Caco-2 (cell line): ENCODE measurements around the gene CD151. TPM values are rescaled to one million over a fixed set of nuclear protein-coding genes. Genes with fewer than 3 reads are reported as not detected.

Experiments
- BruUV-seq: library from RNA; stranded (reverse); fragments of 400-500 nt; replicated peaks from 2 replicates; lab custom pipeline; 2021; lab: Mats Ljungman, UMichigan
- CTCF ChIA-PET: fragments of 300-600 bp; sonication (Branson Sonifier 250); formaldehyde crosslinking; loops from one replicate; lab custom pipeline; 2022; ENCODE audit warnings: antibody characterized with exemption; lab: Charles Lee
- POLR2A ChIA-PET: fragments of 300-600 bp; sonication (Branson Sonifier 250); formaldehyde crosslinking; loops from one replicate; lab custom pipeline; 2022; ENCODE audit warnings: antibody characterized with exemption; lab: Charles Lee
- DNase-seq, 2 experiments: peaks; one replicate each; pipeline versions ENCODE4 v3.0.0 to v3.0.0-alpha.2; 2020 to 2022
- H3K27me3 ChIP-seq: replicated peaks from 2 replicates; pipeline ENCODE4 v1.6.0; 2011; ENCODE audit warnings: low read length; ENCODE audit not compliant: control insufficient read depth, insufficient read depth
- H3K36me3 ChIP-seq: 2 replicates; pipeline ENCODE4 v1.5.1; 2011; ENCODE audit warnings: low read length; ENCODE audit not compliant: control insufficient read depth, insufficient read depth
- H3K4me1 ChIP-seq: fragments of 250-450 bp; sonication (Bioruptor Pico); 2 replicates; pipeline ENCODE4 v1.5.1; 2020; ENCODE audit warnings: mild to moderate bottlenecking
- H3K4me3 ChIP-seq: 2 replicates; pipeline ENCODE4 v1.5.1; 2011; ENCODE audit warnings: low read depth, mild to moderate bottlenecking, control low read depth, low read length
- H3K9me3 ChIP-seq: fragments of 250-450 bp; sonication (Bioruptor Pico); 2 replicates; pipeline ENCODE4 v1.5.1; 2020; ENCODE audit warnings: mild to moderate bottlenecking, moderate library complexity
- H3K27ac Mint-ChIP-seq: one replicate; pipeline ENCODE4 v1.8.0; 2022; ENCODE audit warnings: mixed read lengths; ENCODE audit not compliant: unreplicated experiment
- H3K27me3 Mint-ChIP-seq: one replicate; pipeline ENCODE4 v1.8.0; 2022; ENCODE audit warnings: mixed read lengths; ENCODE audit not compliant: insufficient read depth, unreplicated experiment
- H3K36me3 Mint-ChIP-seq: one replicate; pipeline ENCODE4 v1.8.0; 2022; ENCODE audit warnings: mild to moderate bottlenecking, mixed read lengths; ENCODE audit not compliant: insufficient read depth, unreplicated experiment
- H3K4me1 Mint-ChIP-seq: one replicate; pipeline ENCODE4 v1.8.0; 2022; ENCODE audit warnings: low read depth, mixed read lengths; ENCODE audit not compliant: unreplicated experiment
- H3K4me3 Mint-ChIP-seq: one replicate; pipeline ENCODE4 v1.8.0; 2022; ENCODE audit warnings: mild to moderate bottlenecking, moderate library complexity, mixed read lengths; ENCODE audit not compliant: unreplicated experiment
- H3K9me3 Mint-ChIP-seq: one replicate; pipeline ENCODE4 v1.8.0; 2022; ENCODE audit warnings: mixed read lengths; ENCODE audit not compliant: unreplicated experiment
- intact Hi-C: fragments of 100-400 bp; cut with micrococcal nuclease; formaldehyde crosslinking; loops from one replicate; pipeline ENCODE4 v1.10.0; 2022; ENCODE audit not compliant: unreplicated experiment
- total RNA-seq: library from RNA; stranded (reverse); gene quantifications from 2 replicates; pipeline ENCODE4 v1.2.3, GENCODE V29; 2022
- TF ChIP-seq, protein P1 (sequence below), 2 experiments: fragments of 200-600 bp in 1 of 2; IDR thresholded peaks; 1 replicate in 1 of 2; 2 replicates in 1 of 2; pipeline versions ENCODE4 v1.5.1 to v1.8.0; 2011 to 2022; ENCODE audit warnings: antibody characterized with exemption in 1 of 2, control low read depth in 1 of 2, inconsistent platforms in 1 of 2, low read depth in 1 of 2, low read length in 1 of 2, mild to moderate bottlenecking in 1 of 2, moderate library complexity in 1 of 2; ENCODE audit not compliant: insufficient read depth in 1 of 2, severe bottlenecking in 1 of 2, unreplicated experiment in 1 of 2

The CD151 gene
- total RNA-seq, 1 experiment from 2014 or later = 268 TPM

- intact Hi-C loops = no loop called here
- TF ChIP-seq, protein P1, sequence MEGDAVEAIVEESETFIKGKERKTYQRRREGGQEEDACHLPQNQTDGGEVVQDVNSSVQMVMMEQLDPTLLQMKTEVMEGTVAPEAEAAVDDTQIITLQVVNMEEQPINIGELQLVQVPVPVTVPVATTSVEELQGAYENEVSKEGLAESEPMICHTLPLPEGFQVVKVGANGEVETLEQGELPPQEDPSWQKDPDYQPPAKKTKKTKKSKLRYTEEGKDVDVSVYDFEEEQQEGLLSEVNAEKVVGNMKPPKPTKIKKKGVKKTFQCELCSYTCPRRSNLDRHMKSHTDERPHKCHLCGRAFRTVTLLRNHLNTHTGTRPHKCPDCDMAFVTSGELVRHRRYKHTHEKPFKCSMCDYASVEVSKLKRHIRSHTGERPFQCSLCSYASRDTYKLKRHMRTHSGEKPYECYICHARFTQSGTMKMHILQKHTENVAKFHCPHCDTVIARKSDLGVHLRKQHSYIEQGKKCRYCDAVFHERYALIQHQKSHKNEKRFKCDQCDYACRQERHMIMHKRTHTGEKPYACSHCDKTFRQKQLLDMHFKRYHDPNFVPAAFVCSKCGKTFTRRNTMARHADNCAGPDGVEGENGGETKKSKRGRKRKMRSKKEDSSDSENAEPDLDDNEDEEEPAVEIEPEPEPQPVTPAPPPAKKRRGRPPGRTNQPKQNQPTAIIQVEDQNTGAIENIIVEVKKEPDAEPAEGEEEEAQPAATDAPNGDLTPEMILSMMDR (IDR thresholded peaks at IDR 0.05; ENCODE audit: insufficient read depth in 1 of 2, low read depth in 1 of 2, low read length in 1 of 2, severe bottlenecking in 1 of 2, unreplicated experiment in 1 of 2) = no peak
- H3K9me3 Mint-ChIP-seq = no peaks in the 10 kb centered on the region
- Histone ChIP-seq H3K36me3 (peaks cover 3% of the 10 kb centered on the region), H3K9me3 (no peaks in the 10 kb centered on the region), H3K4me3 (no peak overlapping the region), H3K4me1 (no peaks in the 10 kb centered on the region), H3K27me3 (no peaks in the 10 kb centered on the region)
- CTCF ChIA-PET = no interaction called here
- H3K27me3 Mint-ChIP-seq = no peaks in the 10 kb centered on the region
- H3K4me1 Mint-ChIP-seq = no peaks in the 10 kb centered on the region
- H3K4me3 Mint-ChIP-seq = no peak overlapping the region
- H3K27ac Mint-ChIP-seq = no peak overlapping the region
- peaks cover 45% of the 10 kb centered on the region for H3K36me3 Mint-ChIP-seq
- BruUV-seq = no TSS peak
- POLR2A ChIA-PET = no interaction called here
- DNase-seq = no peak
Measured at GRCh38 chr11:880447-880846, 47.7 kb downstream of the CD151 start.

- Histone ChIP-seq H3K4me3 (no peak overlapping the region), H3K36me3 (peaks cover 3% of the 10 kb centered on the region), H3K27me3 (no peaks in the 10 kb centered on the region), H3K4me1 (no peaks in the 10 kb centered on the region), H3K9me3 (no peaks in the 10 kb centered on the region)
- Mint-ChIP-seq H3K4me1 (no peaks in the 10 kb centered on the region), H3K9me3 (no peaks in the 10 kb centered on the region), H3K36me3 (peaks cover 51% of the 10 kb centered on the region), H3K27ac (no peak overlapping the region), H3K4me3 (no peak overlapping the region), H3K27me3 (no peaks in the 10 kb centered on the region)
- TF ChIP-seq, protein P1 (IDR thresholded peaks at IDR 0.05; ENCODE audit: insufficient read depth in 1 of 2, low read depth in 1 of 2, low read length in 1 of 2, severe bottlenecking in 1 of 2, unreplicated experiment in 1 of 2) = no peak
- intact Hi-C loops = no loop called here
- no TSS peak for BruUV-seq
- POLR2A ChIA-PET = interaction anchor here (0.7 kb wide), 1 partner anchor 165 kb away, joined by 3 read pairs; no protein-coding TSS in a partner anchor
- DNase-seq = no peak
- CTCF ChIA-PET = no interaction called here
Measured at GRCh38 chr11:882596-882995, 49.8 kb downstream of the CD151 start.

GRCh38 chr11:883527-883926 is 50.8 kb downstream of the CD151 start:
- Mint-ChIP-seq H3K27ac (no peak overlapping the region), H3K4me1 (no peaks in the 10 kb centered on the region), H3K4me3 (no peak overlapping the region), H3K36me3 (peaks cover 52% of the 10 kb centered on the region), H3K27me3 (no peaks in the 10 kb centered on the region), H3K9me3 (no peaks in the 10 kb centered on the region)
- Histone ChIP-seq H3K27me3 (no peaks in the 10 kb centered on the region), H3K36me3 (peaks cover 3% of the 10 kb centered on the region), H3K4me3 (no peak overlapping the region), H3K4me1 (no peaks in the 10 kb centered on the region), H3K9me3 (no peaks in the 10 kb centered on the region)
- ChIA-PET CTCF (no interaction called here), POLR2A (no interaction called here)
- no TSS peak for BruUV-seq
- no peak for DNase-seq
- TF ChIP-seq, protein P1 (IDR thresholded peaks at IDR 0.05; ENCODE audit: insufficient read depth in 1 of 2, low read depth in 1 of 2, low read length in 1 of 2, severe bottlenecking in 1 of 2, unreplicated experiment in 1 of 2) = no peak
- intact Hi-C loops = no loop called here
